CD4-positive, alpha-beta T cell treated with Interleukin-15 for 4 hours (primary cell): ENCODE measurements around the gene PPP3CA.
A peak's percentile ranks its signal among the peaks of the same experiment; 100 is the strongest.

ENCODE experiments used
- DNase-seq: peaks from one replicate; pipeline ENCODE4 v3.0.0-alpha.2; 2020; ENCODE audit warnings: low spot score

PPP3CA gene

GRCh38 chr4:101288365-101289145 lies 58.8 kb downstream of the PPP3CA start:
- DNase-seq: no peak

- DNase-seq: peak; percentile 13
Measured at GRCh38 chr4:101287324-101287723, 60.0 kb downstream of the PPP3CA start.

- no peak for DNase-seq
Measured at GRCh38 chr4:101286663-101287062, 60.7 kb downstream of the PPP3CA start.

- no peak for DNase-seq
Measured at GRCh38 chr4:101285985-101286384, 61.3 kb downstream of the PPP3CA start.

GRCh38 chr4:101284546-101284945 lies 62.8 kb downstream of the PPP3CA start:
- DNase-seq: no peak

GRCh38 chr4:101283434-101283833 lies 63.9 kb downstream of the PPP3CA start:
- DNase-seq: no peak

GRCh38 chr4:101282076-101282844 lies 65.1 kb downstream of the PPP3CA start:
- DNase-seq: no peak

- DNase-seq: no peak
Measured at GRCh38 chr4:101280866-101281600, 66.3 kb downstream of the PPP3CA start.

GRCh38 chr4:101279377-101279871 lies 67.9 kb downstream of the PPP3CA start:
- no peak for DNase-seq

GRCh38 chr4:101277671-101278070 lies 69.7 kb downstream of the PPP3CA start:
- DNase-seq: no peak

GRCh38 chr4:101276661-101277060 lies 70.7 kb downstream of the PPP3CA start:
- no peak for DNase-seq

- DNase-seq: no peak
Measured at GRCh38 chr4:101274888-101275752, 72.2 kb downstream of the PPP3CA start.

GRCh38 chr4:101271516-101271915 lies 75.8 kb downstream of the PPP3CA start:
- DNase-seq: no peak

- DNase-seq: no peak
Measured at GRCh38 chr4:101269682-101270081, 77.6 kb downstream of the PPP3CA start.

GRCh38 chr4:101265816-101266172 lies 81.5 kb downstream of the PPP3CA start:
- DNase-seq: no peak

- no peak for DNase-seq
Measured at GRCh38 chr4:101264993-101265815, 82.1 kb downstream of the PPP3CA start.

- DNase-seq: no peak
Measured at GRCh38 chr4:101264512-101264911, 82.8 kb downstream of the PPP3CA start.

- DNase-seq: no peak
Measured at GRCh38 chr4:101262683-101263082, 84.6 kb downstream of the PPP3CA start.

GRCh38 chr4:101259876-101260275 lies 87.5 kb downstream of the PPP3CA start:
- no peak for DNase-seq

GRCh38 chr4:101258883-101259282 lies 88.4 kb downstream of the PPP3CA start:
- no peak for DNase-seq

- DNase-seq: no peak
Measured at GRCh38 chr4:101256222-101256621, 91.1 kb downstream of the PPP3CA start.
